Stomach (tissue), 4 donors: Measurements from ENCODE around the gene PLSCR2.

ENCODE experiments used
- POLR2A ChIP-seq, 4 donors: fragments of 450-650 bp; IDR thresholded peaks; one replicate each; pipeline ENCODE4 v1.6.1; 2016; ENCODE audit warnings: antibody characterized with exemption in 4 of 4, control low read depth in 2 of 4, mild to moderate bottlenecking in 1 of 4, moderate library complexity in 1 of 4
- POLR2AphosphoS5 ChIP-seq, 3 donors: sonication (generic); formaldehyde crosslinking; IDR thresholded peaks; one replicate each; pipeline ENCODE4 v1.6.1; 2016; ENCODE audit warnings: antibody characterized with exemption in 3 of 3

DNA sequence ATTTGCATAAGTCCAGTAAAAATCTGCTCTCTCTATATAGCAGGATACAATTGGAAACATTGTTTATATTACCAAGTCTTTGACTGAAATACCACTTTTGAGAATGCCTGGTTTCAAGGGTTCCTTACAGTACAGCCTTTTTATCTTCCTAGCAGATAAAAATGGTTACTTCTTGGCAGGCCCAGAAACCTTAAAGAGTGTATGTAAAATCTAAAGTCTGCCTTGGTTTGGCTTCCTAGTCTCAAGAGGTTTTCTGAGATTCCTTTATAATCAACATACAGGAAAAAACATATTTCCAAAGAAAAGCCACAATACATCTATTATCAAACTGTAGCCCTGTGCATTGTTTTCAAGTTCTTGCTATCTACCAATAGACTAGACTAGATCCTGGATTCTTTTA is 84.6 kb downstream of the PLSCR2 start:
- TF ChIP-seq POLR2AphosphoS5 (IDR thresholded peaks at IDR 0.05) (no peak), POLR2A (IDR thresholded peaks at IDR 0.05) (no peak)
